NCI-H526 (cell line): ENCODE data around the gene MAN1C1.

Experiments
- DNase-seq, 2 experiments: peaks; one replicate each; lab custom pipeline; 2025; lab: John Stamatoyannopoulos, UW

The MAN1C1 gene

GRCh38 chr1:25782608-25783201 lies 166.1 kb downstream of the MAN1C1 start:
- peak in 1 of 2 experiments; percentile 20 for DNase-seq

DNA sequence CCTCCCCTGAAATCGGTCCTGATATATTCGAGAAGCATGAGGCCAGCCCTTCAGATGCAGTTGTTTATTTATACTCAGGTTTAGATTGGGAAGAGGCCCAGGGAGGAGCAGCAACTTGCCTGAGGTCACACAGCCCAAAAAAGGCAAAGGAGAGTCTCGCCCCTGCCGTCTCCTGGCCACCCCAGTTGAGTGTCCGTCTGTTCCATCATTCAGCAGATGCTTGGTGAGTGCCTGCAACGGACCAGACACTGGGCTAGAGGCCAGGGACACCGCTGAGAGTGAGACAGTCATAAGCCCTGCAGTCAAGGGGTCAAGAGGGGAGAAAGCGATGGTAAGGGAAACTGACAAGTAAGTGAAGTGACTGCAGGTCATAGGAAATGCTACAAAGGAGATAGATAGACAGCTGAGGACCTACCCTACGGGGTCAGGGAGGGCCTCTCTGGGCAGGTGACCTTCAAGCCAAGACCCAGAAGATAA lies 168.0 kb downstream of the MAN1C1 start:
- no peak for DNase-seq

DNA sequence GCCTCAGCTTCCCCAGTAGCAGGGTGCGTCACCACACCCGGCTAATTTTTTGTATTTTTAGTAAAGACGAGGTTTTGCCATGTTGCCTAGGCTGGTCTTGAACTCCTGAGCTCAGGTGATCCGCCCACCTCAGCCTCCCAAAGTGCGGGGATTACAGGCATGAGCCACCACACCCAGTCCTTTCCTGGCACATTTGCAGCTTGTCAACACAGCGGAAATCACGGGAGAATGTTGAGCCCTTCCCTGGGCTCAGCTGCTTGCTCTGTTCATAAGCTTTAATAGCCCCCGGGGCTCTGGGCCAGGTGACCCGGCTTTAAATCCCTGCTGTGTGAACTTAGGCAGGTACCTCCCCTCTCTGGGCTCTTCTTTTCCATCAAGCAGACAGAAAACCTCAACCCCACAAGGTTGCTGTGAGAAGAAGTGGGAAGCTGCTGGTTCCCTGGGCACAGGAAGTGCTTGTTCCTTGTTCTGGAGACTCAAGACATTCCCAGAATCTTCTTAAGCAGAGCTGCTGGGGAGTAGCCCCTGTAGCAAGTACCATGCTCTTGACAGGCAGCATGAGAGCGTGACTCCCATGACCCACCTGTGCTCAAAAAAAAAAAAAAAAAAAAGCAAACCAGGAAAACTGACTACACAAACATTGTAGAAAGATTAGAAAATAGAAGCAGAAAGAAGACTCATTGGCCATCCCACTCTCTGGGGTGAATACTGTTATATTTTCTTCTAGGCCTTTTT lies 168.9 kb downstream of the MAN1C1 start:
- no peak for DNase-seq

GRCh38 chr1:25786887-25787759 lies 170.5 kb downstream of the MAN1C1 start:
- DNase-seq, result no peak

DNA sequence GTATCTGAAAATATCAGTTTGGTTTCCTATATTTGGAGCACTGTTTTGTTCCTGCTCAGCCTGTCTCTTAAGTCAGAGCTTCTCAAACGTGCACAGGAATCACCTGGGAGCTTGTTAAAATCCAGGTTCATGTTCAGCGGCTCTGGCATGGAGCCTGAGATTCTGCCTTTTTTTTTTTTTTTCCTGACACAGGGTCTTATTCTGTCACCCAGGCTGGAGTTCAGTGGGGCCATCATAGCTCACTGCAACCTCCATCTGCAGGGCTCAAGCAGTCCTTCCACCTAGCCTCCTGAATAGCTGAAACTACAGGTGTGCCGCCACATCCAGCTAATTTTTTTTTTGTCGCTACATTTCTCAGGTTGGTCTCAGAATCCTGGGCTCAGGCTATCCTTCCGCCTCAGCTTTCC lies 171.2 kb downstream of the MAN1C1 start:
- no peak for DNase-seq

DNA sequence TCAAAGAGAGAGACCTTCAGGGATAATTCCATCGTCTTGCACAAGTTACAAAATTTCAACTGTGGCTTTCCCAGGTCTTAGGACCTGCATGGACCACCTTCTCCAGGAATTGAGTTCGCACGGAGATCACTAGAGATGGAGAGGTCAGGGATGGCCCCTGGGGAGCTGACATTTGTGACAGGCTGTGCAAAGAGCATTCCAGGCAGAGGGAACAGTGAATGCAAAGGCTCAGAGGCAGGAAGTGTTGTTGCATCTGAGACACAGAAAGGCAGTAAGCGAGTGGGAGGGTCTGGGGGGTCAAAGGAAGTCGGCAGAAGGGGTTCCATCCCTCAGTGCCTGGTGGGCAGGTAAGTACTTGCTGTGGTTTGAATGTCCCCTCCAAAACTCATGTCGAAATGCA lies 173.9 kb downstream of the MAN1C1 start:
- no peak for DNase-seq

DNA sequence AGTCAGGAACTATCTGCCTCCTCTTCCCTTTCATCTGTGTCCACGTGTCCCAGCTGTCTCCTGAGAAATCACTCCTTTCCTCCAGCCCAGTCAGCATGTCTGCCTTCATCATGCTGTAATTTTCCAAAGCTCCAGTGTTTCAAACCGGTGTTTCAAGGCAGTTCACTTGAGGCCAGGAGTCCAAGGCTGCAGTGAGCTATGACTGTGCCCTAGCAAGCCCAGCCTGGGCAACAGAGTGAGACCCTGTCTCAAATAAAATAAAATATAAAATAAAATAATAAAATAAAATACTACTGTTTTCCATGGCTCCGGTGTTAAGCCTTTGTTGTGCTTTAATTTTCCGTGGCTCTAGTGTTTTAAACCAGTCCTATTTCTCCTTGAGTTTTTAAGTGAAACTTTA lies 175.5 kb downstream of the MAN1C1 start:
- no peak for DNase-seq

DNA sequence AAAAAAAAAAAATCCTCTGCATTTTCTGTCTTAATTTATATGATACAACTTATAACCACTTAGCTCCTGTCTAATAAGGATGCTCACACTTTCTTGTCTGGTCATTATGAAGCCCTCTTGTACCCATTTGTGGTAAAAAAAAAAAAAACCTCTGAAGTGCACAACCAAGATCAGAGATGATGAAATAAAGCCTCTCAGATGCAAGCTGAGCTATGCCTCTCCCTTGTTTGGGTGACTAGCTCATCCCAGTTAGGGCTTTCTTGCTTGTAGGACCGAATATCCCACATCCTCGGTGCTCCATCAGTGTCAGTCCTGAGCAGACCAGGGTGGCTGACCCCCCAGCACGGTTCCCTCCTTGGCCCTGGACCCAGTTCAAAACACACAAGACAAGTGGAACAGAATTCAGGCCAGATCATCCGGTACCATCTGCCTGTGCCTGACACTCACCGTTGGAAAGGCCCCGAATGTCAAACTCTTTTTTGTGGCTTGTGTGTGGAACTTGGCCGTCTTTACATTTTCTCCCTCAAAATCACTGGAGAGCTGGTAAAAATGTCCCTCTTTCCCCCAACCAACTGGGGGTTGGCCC lies 177.1 kb downstream of the MAN1C1 start:
- DNase-seq, result no peak

GRCh38 chr1:25794325-25794724 lies 177.7 kb downstream of the MAN1C1 start:
- no peak for DNase-seq

DNA sequence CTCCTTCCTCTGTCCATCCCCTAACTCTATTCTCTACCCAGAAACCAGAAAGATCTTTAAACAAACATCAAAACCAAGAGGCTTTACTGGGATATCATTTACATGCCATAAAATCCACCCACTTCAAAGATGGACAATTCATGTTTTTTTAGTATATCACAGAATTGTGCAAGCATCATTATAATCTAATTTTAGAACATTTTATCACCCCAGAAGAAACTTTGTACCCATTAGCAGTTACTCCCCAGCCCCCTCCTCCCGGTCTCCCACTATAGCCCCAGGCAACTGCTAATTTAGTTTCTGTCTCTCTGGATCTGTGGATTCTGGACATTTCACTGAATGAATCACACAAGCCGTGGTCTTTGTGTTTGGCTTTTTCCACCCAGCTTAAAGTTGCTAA lies 178.6 kb downstream of the MAN1C1 start:
- DNase-seq, result no peak

- DNase-seq, result no peak
Measured at GRCh38 chr1:25795946-25796810, 179.6 kb downstream of the MAN1C1 start.

DNA sequence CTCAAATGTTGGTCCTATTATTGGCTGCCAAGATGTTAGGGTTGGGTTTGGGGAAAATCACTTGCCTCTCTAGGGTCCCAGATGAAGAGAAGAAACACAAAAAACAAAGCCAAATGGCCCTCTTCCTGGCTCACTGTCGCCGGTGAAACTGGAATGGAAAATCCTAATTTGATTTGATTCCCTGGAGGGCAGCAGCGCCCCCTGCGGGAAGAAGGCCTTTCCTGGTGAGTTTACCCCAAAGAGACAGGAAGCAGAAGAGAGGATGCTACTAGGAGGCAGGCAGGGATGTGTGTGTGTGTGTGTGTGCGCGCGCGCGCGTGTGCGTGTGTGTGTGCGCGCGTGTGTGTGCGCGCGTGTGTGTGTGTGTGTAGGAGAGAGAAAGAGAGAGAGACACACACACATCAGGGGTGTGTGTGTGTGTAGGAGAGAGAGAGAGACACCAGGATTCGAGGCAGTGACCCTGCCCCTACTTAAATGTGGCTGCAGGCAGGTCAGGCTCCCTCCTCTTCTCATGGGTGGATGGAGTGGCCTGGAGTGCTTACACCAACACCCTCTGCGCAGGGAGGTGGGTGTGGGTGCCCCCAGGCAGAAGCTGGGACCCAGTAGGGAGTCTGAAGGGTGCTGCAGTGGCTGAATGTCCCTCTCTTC lies 180.3 kb downstream of the MAN1C1 start:
- peak; percentile 60 to 87 for DNase-seq

GRCh38 chr1:25797939-25798338 lies 181.3 kb downstream of the MAN1C1 start:
- DNase-seq, result no peak

DNA sequence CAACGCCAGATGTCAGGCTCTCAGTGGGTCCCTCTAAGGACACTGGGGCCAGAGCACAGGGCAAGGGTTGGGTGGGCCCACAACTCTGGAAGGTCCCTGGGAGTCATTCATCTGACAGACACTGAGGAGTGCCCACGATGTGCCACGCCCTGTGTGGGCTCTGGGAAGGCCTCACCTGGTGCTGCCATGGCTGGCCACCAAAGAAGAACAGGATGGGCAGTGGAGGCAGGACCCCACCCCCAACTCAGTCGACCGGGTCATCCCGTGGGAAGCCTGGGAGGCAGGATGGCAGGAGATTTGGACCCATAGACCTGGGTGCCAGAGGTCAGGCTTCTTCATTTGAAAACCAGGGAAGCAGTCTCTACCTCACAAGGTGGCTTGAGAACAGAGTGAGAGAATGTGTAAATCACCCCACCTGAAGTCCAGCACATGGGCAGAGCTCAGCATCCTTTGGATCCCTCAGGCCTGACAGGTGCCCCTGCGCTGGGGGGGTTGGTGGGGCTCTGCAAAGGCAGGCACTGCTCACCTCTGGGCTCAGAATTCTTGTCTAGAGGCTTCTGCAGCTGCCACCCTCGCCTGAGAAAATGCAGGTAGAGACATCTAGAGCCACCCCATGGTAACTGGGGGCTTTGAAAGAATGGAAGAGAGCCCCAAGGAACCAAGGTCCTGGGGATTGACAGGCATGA lies 182.2 kb downstream of the MAN1C1 start:
- no peak for DNase-seq

GRCh38 chr1:25799352-25799934 lies 182.9 kb downstream of the MAN1C1 start:
- no peak for DNase-seq

DNA sequence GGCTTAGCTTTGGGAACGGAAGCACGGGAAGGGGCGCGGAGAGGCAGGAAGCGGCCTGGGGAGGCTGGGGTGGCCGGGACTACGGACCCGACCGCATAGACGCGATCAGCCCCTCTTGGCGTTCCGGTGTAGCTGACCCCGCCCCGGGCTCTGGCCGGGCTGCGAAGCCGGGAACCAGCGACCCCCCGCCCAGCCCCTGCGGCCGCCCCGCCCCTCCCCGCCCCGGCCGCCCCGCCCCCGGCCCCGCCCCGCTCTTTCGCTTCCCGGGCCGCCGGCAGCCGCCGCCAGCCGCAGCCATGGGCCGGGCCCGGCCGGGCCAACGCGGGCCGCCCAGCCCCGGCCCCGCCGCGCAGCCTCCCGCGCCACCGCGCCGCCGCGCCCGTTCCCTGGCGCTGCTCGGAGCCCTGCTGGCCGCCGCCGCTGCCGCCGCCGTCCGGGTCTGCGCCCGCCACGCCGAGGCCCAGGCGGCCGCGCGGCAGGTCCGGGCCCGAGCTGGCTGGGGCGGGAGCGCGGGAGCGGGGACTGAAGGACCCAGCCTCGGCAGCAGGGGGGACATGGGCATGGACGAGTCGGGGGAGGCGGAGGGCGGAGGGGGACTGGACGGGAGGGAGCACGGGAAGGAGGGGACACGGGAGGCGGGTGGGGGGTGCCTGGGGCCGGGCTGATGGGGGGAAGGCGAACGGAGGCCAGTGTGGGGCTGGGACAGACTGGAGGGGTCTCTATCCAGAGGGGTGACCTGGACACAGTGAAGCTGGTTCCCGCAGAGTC lies 183.5 kb downstream of the MAN1C1 start, which contains the start of gene SELENON:
Gene SELENON (plus strand): TSS at position 259 of the 768 bp plus-strand sequence. CDS start 38 bp downstream, at position 297.
- DNase-seq, result peak in 1 of 2 experiments; percentile 84

- no peak for DNase-seq
Measured at GRCh38 chr1:25800703-25801377, 184.2 kb downstream of the MAN1C1 start.

DNA sequence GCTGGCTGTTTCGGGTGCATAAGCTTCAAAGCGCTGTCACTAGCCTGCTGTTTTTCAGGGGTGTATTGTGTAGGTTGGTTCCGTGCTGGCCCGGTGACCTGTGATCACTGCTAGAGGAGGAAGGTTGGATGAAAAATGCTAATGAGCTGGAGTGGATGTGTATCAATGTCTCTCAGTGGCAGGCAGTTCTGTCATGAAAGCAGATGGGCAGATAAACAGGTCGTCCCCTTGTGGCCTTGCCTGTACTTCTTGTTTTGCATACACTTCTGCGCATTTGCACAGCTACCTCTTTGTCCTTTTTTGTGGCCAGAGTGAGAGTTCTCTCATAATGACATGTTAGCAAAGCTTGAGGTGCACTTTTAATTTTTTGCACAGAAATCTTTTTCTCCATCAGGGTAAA lies 186.3 kb downstream of the MAN1C1 start:
- DNase-seq, result peak; percentile 85 to 91
